ENCODE measurements around the gene RHBDD1.
"Not testable (repeated sequence)": the region's sequence is repeated elsewhere in the genome, so short reads cannot be mapped to it uniquely, and the experiment has no call there.

- TF ChIP-seq CTCF (IDR thresholded peaks at IDR 0.05; ENCODE audit: poor library complexity); EZH2 (IDR thresholded peaks at IDR 0.05; ENCODE audit: borderline replicate concordance): not testable (repeated sequence)
These were observed 974 bp upstream of the RHBDD1 start for GRCh38 chr2:226834880-226835279.

Data from hepatocyte (in vitro differentiated cells).